GM21526 (cell line): Measurements from ENCODE around the gene SLIT1.
A peak's percentile ranks its signal among the peaks of the same experiment; 100 is the strongest.

Experiments
- ATAC-seq: cut with Tn5 transposase; IDR thresholded peaks from one replicate; pipeline ENCODE4 v1.9.1; 2021; ENCODE audit warnings: moderate library complexity; ENCODE audit not compliant: unreplicated experiment, low FRiP score

SLIT1 gene

DNA sequence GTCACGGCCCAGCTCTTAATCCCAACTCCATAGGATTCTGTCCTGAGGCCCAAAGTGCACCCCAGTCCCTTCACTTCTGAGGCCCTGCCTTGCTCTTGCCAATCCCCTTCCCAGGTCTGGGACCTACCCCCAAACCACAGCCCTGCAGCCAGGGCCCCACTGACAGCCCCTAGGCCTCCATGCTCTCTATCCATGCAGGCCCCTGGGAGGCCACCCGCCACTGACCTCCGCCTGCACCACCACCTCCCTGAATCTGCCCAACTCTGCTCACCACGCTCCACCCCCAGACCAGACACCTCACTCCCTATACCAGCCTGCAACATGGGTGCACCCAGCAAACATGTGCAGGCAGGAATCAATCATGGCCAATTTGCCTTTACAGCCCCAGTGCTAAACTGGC is 10.2 kb downstream of the SLIT1 start:
- no peak for ATAC-seq

DNA sequence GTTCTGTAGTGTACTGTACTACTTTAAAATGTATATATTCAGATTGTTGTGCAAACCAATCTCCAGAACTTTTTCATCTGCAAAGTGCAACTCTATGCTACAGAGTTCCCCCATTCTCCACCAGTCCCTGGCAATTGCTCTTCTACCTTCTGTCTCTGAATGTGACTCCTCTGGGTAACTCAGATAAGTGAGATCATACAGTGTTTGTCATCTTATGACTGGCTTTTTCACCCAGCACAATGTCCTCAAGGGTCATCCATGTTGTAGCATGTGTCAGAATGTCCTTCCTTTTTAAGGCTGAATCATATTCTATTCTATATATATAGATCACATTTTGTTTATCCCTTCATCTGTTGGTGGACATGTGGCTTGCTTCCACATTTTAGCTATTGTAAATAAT is 10.8 kb downstream of the SLIT1 start:
- no peak for ATAC-seq

DNA sequence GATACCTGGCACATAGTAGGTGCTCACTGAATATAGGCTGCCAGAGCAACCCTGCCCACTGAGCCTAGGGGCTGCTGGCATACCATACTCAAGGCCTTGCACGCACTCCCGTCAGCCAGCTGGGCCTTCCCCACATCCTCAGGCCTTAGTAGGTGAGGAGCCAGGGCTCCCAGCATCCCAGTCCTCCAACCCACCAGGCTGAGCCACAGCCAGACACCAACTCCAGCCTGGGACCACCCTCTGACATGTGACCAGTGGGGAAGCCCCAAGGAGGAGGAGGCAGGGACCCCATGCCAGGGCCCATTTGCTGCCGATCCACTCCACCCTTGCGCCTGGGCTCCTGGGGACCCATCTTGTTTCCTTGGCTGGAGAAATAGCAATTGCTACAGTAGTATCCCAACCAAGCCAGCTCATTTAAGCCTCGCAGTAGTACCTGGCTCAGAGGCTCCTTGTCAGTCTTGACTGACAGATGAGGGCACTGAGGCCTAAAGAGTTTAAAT is 11.4 kb downstream of the SLIT1 start:
- ATAC-seq: no peak

DNA sequence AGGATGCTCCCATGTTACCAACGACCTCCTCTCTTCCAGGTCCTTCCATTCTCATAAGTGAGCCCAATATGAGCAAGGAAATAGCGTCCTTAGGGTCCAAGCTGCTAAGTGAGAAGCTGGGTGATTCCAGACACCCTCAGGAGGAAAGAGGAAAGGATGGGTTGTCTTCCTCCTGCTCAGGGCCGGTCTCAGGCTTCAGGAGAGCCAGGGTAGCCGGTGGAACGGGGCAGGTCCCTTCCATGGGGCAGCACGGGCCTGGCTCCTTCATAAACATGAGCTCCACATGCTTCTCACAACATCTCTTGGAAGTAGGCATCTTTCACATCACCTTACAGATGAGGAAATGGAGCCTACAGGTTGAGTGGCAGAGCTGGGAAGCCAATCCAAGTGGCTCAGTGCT is 12.7 kb downstream of the SLIT1 start:
- ATAC-seq: no peak

DNA sequence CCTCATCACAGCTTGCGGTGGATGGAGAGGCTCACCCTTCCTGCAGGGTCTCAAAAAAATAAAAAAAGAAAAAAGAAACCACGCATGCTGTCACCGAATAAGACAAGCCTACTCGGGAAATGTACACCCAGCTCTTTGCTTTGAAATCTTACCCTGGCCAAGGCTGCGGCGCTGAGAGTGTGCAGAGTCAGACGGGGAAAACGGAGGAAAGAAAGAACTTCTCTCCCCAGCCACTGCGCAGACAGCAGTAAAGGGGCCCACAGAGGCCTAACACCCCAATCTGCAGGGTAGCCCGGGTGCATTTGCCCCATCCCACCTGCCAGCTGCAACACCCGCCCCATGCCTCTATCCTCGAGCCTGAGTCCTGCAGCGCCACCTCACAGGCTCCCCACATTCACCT is 14.8 kb downstream of the SLIT1 start:
- ATAC-seq: no peak

DNA sequence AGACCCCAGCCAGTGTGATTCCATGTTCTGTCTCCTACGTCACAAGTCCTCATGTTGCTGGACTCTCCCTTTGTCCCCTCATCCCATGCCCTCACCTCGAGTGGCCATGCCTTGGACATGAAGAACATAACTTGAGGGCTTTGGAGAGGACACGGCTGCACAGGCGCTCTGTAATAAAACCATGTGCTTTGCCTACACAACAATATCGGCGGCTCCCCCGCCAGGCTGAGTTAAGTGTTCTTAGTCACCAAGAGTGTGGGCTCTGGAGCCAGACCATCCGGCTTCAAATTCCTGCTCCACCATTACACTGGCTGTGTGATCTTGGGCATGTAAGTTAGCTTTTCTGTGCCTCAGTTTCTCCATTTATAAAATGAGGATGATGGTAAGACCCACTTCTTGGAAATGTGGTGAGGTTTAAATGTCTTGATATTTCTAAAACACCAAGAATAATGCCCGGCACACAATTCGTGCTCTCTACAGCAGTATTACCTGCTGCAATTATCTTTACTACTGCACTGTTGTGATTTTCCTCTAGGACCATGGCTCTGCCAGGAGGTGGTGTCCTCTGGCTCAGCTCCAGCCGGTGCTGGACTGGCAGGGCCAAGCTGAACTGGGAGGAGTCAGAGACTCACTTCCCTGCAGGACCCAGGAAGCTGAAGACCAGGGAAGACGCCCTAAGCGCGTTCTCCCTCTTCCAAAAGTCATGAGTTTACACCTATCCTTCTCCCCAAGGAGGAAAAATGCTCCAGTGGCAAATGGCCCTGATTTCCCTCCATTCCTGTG is 15.7 kb downstream of the SLIT1 start:
- no peak for ATAC-seq

DNA sequence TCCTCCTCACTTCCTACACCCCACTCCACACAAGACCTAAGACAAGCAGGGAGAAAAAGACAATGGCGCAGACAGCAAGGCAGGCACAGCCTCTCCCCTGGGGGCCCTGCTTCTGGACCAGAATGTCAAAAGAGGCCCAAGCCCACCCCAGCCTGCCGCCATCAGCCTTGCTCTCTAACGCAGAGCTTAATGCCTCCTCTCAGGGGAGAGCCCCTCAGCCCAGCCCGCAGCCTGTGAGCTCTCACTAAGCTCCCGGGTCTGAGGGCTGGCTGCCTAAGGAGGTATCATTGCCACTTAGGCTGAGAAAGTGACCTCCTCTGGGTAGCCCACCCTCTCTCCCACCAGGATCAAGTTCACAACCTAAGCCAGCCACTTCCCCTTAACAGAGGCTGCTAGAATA is 16.7 kb downstream of the SLIT1 start:
- no peak for ATAC-seq

DNA sequence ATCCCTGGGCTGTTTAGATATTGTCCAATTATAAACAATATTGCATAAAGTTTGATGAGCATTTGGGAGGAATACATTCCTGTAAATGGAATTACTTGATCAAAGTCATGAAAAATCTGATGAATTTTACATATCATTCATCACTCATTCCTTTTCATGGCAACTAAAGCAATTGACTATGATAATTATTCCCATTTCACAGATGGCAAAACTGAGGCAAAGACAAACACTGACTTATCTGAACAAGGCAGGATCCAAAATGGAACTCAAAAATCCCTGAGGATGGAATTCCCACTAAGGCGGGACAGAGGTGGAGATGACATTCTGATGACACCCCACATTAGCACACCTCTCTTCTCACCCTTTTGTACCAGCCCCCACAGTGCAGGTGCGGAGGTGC is 17.1 kb downstream of the SLIT1 start:
- no peak for ATAC-seq

DNA sequence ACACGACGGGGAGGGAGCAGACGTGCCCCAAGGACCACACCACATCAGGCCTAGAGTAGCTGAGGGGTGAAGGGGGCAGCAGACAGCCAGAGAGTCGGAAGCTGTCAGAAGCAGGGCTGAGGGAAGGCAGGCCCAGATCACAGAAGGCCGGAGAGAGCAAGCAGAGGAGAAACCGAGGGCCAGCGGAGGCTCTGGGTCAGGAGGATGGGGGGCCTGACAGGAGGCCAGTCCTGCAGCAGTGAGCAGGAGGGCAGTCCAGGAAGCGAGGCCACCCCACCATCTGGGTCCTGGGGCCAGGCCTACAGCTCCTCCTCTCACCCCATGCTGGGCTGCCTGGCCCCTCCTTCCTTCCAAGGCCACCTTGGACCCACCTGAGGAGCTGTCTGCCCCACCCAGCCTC is 20.3 kb downstream of the SLIT1 start:
- no peak for ATAC-seq

DNA sequence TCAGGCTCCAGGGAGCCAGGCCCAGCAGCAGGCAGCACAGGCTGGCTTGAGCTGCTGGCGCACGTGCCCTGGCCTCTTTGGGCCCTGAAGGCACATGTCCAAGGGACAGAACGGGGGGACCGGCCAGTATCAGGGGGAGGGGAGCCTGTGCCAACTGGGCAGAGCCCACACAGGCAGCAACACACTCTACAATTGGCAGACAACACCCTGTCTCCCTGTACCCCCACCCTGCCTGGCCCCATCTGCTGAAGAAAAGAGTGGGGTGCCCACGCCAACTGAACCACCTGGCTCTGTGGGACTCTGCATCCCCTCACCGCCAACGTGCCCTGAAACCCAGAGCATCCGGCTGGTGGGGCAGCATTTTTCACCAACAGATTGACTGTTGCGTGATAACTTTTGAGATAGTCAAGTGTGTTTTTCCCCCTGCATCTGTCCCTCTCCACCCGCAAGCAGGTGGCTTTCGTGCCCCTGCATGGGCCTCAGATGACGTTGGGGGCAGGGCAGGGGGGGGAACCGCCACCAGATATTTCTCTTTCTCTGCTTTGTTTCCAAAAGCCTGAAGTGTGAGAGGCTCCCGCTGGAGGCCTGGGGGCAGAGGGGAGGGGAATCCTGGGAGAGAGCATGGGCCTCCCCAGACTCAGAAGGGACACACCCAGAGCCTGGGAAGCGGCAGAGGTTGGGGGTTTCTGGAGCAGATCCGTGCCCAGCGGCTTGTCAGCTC is 21.8 kb downstream of the SLIT1 start:
- no peak for ATAC-seq

DNA sequence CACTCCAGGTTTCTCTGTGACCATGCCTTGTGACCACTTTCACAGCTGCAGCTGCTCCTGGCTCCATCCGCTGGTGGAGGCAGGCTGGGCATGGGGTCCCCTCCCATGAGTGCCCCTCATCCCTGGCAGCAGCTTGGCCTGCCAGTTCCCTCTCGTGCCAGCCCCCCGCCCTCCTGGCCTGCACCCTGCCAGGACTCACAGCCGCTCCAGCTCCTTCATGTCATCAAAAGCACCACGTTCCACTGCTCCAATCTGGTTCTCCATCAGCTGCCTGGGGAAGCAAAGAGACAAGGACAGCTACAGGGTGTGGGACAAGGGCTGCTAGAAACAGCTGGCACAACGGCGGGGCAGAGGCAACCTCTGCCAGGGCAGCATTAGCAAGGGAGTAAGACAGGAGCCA is 22.6 kb downstream of the SLIT1 start:
- no peak for ATAC-seq

DNA sequence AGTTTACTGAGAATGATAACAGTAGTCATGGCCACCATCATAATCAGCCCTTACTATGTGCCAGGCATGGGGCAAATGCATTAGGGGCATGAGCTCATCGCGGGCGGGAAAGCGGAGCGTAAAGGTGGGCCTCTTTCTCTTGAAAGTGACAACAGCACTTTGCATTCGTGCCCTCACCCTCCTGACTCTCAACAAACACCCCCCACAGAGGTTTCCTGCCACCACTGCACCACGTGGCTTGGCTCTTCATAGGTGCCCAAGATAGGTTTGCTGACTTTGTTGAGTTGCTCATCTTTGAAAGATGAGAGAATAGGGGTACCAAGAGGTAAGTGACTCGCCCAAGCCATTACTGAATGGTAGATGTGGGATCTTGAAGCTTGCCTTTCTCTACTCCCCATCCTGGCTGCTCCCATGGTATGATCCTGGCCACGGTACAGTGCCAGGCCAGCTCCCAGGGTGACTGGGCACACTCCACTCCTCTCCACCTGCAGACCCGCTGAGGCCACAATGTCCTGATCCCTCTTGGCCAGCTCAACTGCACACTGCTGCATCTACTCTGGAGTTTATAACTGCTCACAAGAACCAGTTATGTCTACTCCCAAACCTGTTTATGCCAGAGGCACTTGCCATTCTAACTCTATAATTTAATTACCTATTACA is 26.0 kb downstream of the SLIT1 start:
- no peak for ATAC-seq

DNA sequence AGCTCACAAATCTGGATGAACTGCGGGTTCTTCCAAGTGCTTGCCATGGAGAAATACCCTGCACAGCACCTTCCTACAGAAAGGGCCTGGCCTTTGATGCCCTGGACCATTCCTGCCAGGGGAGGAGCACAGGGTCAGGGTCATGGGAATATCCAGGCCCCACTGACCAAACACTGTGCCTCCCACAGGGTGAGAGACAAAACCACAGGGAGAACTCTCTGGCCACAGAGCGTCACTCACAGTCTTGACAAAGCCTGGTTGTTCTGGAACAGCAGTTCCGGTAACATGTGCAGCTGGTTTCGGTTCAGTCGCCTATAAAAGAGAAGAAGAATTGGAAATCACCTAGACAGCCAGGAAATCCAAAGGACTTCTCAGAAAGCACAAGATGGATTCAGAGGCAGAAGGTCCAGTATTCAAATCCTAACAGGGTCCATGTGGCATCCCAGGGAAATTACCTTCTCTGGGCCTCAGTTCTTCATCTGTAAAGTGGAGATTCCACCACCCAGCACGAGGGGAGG is 28.1 kb downstream of the SLIT1 start:
- ATAC-seq: peak; percentile 59

DNA sequence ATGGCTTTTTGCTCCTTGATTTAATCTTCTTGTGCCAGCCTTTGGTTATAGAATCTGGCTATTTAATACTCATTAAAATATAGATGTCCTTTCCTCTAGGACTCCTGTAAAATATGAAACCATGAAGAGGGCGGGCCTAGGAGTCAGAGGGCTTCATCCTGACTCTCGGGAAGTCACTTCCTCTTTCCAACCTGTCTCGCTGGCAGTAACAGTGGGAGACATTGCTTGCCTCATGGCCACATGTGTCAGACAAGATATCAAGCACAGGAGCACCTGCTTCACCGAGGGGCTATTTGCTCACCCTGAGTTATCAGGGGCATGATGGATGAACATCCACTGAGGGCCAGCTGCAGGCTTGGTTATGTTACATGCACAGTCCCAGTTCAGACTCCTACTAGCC is 31.0 kb downstream of the SLIT1 start:
- ATAC-seq: no peak

DNA sequence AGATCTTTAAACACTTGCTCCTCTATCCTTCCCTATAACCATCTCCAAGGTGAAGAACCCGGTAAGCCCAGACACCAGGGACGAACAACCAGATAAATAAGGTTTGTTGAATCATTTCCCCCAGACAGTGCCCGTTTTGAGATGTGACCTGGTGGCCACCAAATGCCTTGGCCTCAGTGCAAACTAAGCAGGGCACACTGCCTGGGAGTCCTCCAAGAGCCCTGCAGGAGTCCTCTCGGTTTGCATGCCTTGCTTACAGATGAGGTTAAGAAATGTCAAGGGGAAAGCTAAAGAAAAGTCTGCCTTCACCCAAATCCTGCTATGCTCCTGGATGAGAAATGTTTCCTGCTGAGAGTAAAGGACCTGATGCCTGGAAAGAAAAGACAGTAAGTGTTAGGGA is 31.6 kb downstream of the SLIT1 start:
- no peak for ATAC-seq

DNA sequence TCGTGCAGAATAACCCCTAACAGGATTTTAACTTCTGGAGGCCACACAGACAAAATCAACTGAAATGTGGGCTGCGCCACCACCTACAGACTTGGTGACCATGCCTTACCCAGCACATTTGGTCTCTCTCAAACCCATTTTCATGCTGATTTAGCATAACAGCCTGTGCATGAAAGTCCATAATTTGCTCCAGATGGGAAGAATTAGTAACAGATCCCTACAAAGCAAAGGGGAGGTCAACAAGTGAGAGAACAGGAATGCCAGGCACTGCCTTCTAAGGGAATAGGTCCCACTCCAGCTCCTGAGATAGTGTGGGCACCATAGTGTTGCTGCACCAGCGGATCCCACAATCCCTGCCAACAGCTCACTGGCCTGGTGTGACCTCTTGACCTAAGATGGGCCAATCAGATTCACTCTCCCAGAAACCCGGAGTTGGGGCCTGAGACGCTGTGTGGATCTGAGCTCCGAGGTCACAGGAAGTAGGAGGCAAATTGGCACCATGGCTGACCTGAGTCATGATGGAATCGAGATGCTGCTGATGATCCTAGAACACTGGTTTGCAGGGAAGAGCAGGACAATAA is 32.4 kb downstream of the SLIT1 start:
- ATAC-seq: no peak

DNA sequence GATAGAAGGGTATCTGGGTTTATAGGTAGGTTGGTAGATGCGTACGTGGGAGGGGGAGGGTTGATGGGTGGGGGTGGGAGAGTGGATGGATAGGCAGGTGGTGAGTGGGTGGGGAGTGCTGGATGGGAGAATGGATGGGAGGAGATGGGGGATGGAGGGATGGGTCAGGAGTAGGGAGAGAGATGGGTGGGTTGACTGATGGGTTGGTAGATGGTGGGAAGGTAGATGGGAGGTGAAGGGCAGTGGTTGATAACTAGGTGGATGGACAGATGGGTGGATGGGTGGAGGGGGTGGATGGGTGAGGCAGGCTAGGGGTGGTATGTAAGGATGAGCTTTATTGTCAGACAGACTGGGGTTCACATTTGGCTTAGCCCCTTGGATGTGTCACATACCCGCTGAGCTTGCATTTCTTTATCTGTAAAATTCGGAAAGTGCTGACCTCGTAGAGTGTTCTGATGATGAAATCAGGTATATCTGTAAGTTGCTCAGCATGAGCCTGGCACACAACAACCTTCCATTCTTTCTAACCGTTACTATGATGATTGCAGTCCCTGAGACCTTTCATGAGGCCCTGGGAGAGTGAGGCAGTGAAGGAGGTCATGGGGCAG is 34.3 kb downstream of the SLIT1 start:
- no peak for ATAC-seq

DNA sequence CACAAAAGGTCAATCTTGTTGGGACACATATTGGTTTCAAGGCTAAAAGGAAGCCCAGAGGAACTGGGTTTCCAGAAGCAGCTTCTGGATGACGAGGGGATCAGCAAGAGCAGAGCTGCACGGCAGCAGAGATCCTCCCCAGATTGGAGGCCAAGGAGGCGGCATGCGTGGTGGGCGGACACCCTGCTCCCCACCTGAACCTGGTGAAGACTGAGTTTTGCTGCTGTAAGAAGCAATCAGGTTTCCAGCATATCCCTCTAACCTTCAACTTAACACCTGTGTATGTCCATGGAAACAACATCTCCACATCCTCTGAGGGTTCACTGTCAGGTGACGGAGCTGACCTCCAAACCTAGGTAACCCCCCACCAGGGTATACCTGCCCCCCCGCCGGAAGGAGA is 35.1 kb downstream of the SLIT1 start:
- no peak for ATAC-seq

DNA sequence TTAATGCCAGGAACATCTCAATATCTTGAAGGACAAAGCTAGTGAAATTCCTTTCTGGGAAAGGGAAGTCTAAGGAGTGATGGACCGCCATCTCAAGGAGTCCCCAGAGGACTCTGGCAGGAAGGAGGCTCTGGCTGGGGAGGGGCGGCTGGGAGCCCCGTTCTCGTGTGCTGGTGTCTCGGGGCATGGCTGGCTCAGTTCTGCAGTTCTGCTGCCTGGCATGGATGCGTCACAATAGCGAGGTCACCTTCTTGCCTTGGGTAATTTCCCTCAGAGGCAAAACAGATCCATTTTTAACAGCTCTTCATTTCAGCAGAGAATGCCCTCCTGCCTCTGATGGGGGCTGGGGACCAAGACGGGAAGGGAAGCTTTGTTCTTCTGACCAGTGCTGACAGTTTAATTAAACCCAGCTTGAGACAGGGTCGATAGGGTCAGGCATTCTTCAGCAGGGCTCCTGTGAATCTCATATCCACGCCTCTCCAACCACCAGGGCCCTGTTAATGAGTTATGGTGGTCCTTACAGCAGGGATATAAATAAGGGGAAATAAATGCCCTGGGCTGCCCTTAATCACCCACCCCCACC is 35.7 kb downstream of the SLIT1 start:
- ATAC-seq: no peak

DNA sequence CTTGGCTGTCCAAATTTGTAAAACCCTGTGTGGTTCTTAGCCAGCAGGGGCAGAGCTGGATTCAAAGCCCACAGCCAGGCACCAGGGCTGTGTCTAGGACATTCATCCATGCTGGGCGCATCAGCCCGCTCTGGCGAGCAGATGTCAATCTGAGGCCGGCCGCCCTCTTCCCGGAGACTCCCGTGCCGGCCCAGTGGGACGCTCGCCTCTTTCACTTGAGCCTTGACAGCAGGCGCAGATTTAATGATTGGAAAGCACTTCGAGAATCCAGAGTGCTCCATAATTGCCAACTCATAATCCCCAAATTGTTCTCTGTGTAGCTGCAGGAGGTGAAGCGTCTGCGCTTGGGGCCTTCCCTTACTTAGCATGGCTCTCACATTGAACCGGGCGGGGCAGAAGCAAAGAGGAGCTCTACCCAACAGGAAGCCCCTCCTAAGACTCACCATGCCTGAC is 36.7 kb downstream of the SLIT1 start:
- ATAC-seq: no peak
